Uterus (tissue), 4 donors: ENCODE measurements around the gene PEX5L. TPM values are rescaled to one million over a fixed set of nuclear protein-coding genes. Genes with fewer than 3 reads are reported as not detected.

Source experiments
- DNase-seq, 2 donors: peaks; one replicate each; pipeline ENCODE4 v3.0.0-alpha.2; 2019 to 2020
- H3K27ac ChIP-seq, 2 donors: fragments of 200-600 bp; sonication (generic); 1 replicate in 1 of 2; 2 replicates in 1 of 2; pipeline ENCODE4 v1.5.1; 2016 to 2018
- H3K27me3 ChIP-seq, 2 donors: fragments of 200-600 bp; sonication (generic); one replicate each; pipeline ENCODE4 v1.5.1; 2018 to 2019; ENCODE audit warnings: control low read depth in 1 of 2
- H3K36me3 ChIP-seq, 2 donors: fragments of 200-600 bp; sonication (generic); one replicate each; pipeline ENCODE4 v1.5.1; 2019; ENCODE audit warnings: control low read depth in 1 of 2
- H3K4me1 ChIP-seq, 2 donors: fragments of 200-600 bp; sonication (generic); one replicate each; pipeline ENCODE4 v1.5.1; 2018 to 2019; ENCODE audit warnings: control low read depth in 1 of 2
- H3K4me3 ChIP-seq, 2 donors: fragments of 200-600 bp; sonication (generic); 1 replicate in 1 of 2; 2 replicates in 1 of 2; pipeline ENCODE4 v1.5.1; 2018 to 2019; ENCODE audit warnings: mild to moderate bottlenecking in 1 of 2
- H3K9me3 ChIP-seq, 2 donors: fragments of 200-600 bp; sonication (generic); one replicate each; pipeline ENCODE4 v1.5.1; 2019; ENCODE audit warnings: control low read depth in 1 of 2
- POLR2A ChIP-seq, 2 donors: fragments of 450-650 bp; IDR thresholded peaks; one replicate each; pipeline ENCODE4 v1.6.1; 2016; ENCODE audit warnings: antibody characterized with exemption in 2 of 2, mild to moderate bottlenecking in 1 of 2, moderate library complexity in 1 of 2
- intact Hi-C: fragments of 100-400 bp; cut with DNase I; formaldehyde crosslinking; loops from one replicate; pipeline ENCODE4 v1.15.1; 2023; ENCODE audit warnings: low total_unique reads
- total RNA-seq, 4 donors: library from RNA; depleted of rRNA in 3 of 4; stranded (reverse); fragments of >200 nt in 3 of 4; gene quantifications; one replicate each; pipeline versions ENCODE4 v1.1.0 to v1.2.4, GENCODE V29; 2014 to 2023
- TF ChIP-seq, protein P1 (sequence below), 4 experiments: fragments of 200-600 bp in 2 of 4; fragments of 450-650 bp in 2 of 4; sonication (generic) in 2 of 4; IDR thresholded peaks; one replicate each; pipeline ENCODE4 v1.5.1; 2016 to 2019; ENCODE audit warnings: antibody characterized with exemption in 4 of 4, mild to moderate bottlenecking in 2 of 4, moderate library complexity in 1 of 4
- donor health status: DM: yes; HTN: yes; CAD: no.

Gene PEX5L
- total RNA-seq, 4 donors from 2014 or later: 0.07 to 0.34 TPM; not detected in 2

DNA sequence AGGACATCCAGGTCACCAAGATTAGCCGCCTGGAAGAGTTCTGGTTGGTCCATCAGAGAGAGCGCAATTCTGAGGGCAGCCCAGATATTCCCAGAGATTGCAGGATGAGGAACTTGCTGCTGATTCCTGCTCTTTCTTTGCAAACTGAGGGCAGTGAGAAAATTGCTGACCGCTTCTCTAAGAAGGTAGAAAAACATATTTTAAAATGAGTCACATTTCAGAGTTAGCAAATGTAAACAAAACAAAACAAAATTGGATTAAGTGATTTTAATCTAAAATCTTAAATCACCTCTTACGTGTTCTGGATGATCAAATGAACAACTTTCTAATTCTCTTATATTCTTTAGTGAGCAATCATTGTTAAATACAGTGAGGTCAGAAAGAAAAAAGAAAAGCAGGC lies 234.9 kb downstream of the PEX5L start:
- intact Hi-C loops: no loop called here
- no peak for TF ChIP-seq POLR2A (IDR thresholded peaks at IDR 0.05)
- TF ChIP-seq, protein P1, sequence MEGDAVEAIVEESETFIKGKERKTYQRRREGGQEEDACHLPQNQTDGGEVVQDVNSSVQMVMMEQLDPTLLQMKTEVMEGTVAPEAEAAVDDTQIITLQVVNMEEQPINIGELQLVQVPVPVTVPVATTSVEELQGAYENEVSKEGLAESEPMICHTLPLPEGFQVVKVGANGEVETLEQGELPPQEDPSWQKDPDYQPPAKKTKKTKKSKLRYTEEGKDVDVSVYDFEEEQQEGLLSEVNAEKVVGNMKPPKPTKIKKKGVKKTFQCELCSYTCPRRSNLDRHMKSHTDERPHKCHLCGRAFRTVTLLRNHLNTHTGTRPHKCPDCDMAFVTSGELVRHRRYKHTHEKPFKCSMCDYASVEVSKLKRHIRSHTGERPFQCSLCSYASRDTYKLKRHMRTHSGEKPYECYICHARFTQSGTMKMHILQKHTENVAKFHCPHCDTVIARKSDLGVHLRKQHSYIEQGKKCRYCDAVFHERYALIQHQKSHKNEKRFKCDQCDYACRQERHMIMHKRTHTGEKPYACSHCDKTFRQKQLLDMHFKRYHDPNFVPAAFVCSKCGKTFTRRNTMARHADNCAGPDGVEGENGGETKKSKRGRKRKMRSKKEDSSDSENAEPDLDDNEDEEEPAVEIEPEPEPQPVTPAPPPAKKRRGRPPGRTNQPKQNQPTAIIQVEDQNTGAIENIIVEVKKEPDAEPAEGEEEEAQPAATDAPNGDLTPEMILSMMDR (IDR thresholded peaks at IDR 0.05): no peak
- no peak for DNase-seq

GRCh38 chr3:179801263-179801662 lies 235.5 kb downstream of the PEX5L start:
- intact Hi-C loops: no loop called here

More for the DNA sequence above, 234.9 kb downstream of the PEX5L start:
- H3K27me3 ChIP-seq: no peaks in the 10 kb centered on the region
- no peak overlapping the region for H3K27ac ChIP-seq
- H3K4me1 ChIP-seq: no peaks in the 10 kb centered on the region
- no peak overlapping the region for H3K4me3 ChIP-seq
- no peaks in the 10 kb centered on the region for H3K36me3 ChIP-seq
- H3K9me3 ChIP-seq: no peaks in the 10 kb centered on the region

GRCh38 chr3:179797192-179797591 lies 239.5 kb downstream of the PEX5L start:
- no peak for DNase-seq
- TF ChIP-seq, protein P1 (IDR thresholded peaks at IDR 0.05): no peak
- no peak for TF ChIP-seq POLR2A (IDR thresholded peaks at IDR 0.05)
- H3K36me3 ChIP-seq: no peaks in the 10 kb centered on the region
- no peak overlapping the region for H3K4me3 ChIP-seq
- no peaks in the 10 kb centered on the region for H3K4me1 ChIP-seq
- intact Hi-C loops: no loop called here
- H3K27ac ChIP-seq: no peak overlapping the region
- no peaks in the 10 kb centered on the region for H3K9me3 ChIP-seq
- no peaks in the 10 kb centered on the region for H3K27me3 ChIP-seq

More at GRCh38 chr3:179801263-179801662, 235.5 kb downstream of the PEX5L start:
- H3K36me3 ChIP-seq: no peaks in the 10 kb centered on the region
- no peak overlapping the region for H3K4me3 ChIP-seq
- H3K27me3 ChIP-seq: no peaks in the 10 kb centered on the region
- no peak overlapping the region for H3K27ac ChIP-seq
- no peaks in the 10 kb centered on the region for H3K4me1 ChIP-seq
- DNase-seq: no peak
- H3K9me3 ChIP-seq: no peaks in the 10 kb centered on the region
- TF ChIP-seq POLR2A (IDR thresholded peaks at IDR 0.05): no peak
- TF ChIP-seq, protein P1 (IDR thresholded peaks at IDR 0.05): no peak

DNA sequence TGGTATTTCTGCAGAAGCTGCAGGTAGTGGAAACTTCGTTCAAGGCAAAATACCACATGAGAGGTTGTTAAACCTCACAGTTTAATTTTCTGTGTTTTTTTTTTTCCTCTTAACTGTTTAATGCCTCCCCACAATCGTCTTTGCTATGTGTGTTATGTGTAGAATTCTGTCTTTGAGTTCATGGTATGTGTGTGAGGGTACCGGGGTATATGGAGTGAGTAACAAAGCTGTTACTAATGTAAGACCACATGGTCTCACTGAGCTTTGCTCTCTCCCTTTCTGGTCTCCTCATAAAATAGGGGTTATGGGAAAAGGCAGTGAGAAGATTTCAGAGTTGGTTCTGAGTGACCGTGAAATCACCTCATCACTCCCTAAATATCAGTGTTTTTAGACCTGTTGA lies 240.3 kb downstream of the PEX5L start:
- DNase-seq: no peak
- TF ChIP-seq, protein P1 (IDR thresholded peaks at IDR 0.05): no peak
- TF ChIP-seq POLR2A (IDR thresholded peaks at IDR 0.05): no peak
- no peaks in the 10 kb centered on the region for H3K36me3 ChIP-seq
- H3K27me3 ChIP-seq: no peaks in the 10 kb centered on the region
- H3K4me1 ChIP-seq: no peaks in the 10 kb centered on the region
- H3K9me3 ChIP-seq: no peaks in the 10 kb centered on the region
- intact Hi-C loops: no loop called here
- no peak overlapping the region for H3K27ac ChIP-seq
- H3K4me3 ChIP-seq: no peak overlapping the region

DNA sequence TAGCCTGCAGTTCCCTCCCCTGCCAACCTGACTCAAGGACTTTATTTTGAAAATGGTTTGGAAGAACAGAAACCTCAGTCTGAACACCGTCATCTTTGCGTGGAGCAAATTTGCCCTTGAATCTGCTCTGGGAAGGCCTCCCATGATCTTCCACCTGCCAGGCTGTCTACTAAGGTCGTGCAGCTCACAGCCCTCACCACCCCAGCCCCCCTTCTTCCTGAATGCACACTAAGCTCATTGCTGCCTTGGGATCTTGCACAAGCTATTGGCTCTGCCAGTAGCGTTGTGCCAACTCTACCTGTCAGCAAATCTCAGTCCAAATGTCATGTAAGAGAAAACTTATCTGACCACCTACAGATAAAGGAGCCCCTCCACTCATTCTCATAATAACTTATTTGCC lies 242.4 kb downstream of the PEX5L start:
- Histone ChIP-seq H3K36me3 (no peaks in the 10 kb centered on the region), H3K27me3 (no peaks in the 10 kb centered on the region), H3K4me1 (no peaks in the 10 kb centered on the region), H3K27ac (no peak overlapping the region), H3K9me3 (no peaks in the 10 kb centered on the region), H3K4me3 (no peak overlapping the region)
- no peak for TF ChIP-seq POLR2A (IDR thresholded peaks at IDR 0.05)
- TF ChIP-seq, protein P1 (IDR thresholded peaks at IDR 0.05): no peak
- intact Hi-C loops: no loop called here
- no peak for DNase-seq
